ENCODE data around the gene CACNA1D.

The CACNA1D gene

GRCh38 chr3:53694666-53695323, 200.4 kb downstream of the CACNA1D start:
- DNase-seq = no peak

GRCh38 chr3:53695324-53695690, 200.9 kb downstream of the CACNA1D start:
- no peak for DNase-seq

DNA sequence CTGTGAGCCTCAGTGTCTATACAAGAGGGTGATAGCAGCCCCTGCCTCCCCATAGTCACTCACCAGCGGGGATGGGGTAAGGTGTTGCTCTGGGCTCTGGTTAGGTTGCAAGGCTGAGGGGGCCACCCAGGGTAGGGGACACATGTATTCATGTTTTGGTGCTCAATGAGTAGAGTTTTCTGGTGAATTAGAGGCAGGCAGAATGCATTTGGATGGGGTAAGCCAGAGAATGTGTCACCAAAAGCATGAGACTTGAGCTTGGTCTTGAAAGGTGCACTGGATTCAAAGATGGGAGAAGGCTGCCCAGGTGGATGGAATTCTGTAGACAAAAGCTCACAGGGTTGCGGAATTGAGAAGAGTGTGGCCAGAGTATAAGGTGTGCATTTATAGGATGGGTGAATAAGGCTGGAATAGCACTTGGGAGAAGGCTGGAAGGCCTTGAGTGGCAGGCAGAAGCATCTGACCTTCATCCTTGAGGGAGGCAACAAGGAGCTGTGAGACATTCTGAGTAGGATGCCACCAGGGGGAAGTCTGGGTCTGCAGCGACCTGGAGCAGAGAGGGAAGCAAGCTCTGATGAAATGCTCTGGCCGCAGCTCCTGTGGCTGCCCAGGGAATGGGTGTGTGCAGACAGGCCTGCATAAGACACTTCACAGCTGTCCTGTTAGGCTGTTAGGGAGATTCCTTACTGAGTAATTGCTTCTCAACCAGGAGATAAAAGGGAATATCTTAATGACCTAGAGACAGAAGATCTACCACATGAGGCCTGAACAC, 202.2 kb downstream of the CACNA1D start:
- DNase-seq = peak; percentile 25

GRCh38 chr3:53700441-53700840, 206.0 kb downstream of the CACNA1D start:
- DNase-seq = no peak

DNA sequence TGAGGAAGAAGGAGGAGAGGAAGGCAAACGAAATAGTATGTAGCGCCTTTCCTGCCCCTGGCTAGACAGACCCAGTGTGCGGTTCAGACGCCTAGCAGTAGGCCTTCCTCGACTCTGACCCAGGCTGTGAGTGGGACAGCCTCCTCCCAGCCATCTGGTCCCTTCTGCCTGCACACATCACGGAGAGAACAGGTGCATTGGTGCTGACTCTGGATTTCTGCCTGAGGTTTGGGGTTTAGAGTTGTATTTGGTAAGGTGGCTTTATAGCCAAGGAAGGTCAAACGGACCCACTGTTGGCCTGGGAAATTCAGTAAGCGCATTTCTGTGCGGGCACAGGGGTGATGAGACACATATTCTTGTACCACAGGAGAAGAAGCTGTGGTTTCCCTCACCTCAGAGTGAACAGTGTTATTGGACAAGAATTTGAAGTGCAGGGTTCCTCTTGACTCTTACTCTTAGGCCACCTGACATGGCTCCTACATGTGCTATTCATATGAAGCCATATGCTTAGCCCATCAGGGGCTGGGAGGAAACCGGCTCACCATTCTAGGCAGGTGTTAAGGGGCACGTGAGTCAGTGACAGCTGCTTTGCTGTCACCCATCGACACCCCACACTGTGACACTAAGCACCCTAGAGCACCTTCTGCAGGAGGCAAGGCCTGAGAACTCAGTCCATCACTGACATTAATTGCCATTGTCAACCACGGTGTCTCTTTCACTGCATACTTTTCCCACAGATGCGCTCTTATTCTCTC, 208.5 kb downstream of the CACNA1D start:
- DNase-seq = no peak

DNA sequence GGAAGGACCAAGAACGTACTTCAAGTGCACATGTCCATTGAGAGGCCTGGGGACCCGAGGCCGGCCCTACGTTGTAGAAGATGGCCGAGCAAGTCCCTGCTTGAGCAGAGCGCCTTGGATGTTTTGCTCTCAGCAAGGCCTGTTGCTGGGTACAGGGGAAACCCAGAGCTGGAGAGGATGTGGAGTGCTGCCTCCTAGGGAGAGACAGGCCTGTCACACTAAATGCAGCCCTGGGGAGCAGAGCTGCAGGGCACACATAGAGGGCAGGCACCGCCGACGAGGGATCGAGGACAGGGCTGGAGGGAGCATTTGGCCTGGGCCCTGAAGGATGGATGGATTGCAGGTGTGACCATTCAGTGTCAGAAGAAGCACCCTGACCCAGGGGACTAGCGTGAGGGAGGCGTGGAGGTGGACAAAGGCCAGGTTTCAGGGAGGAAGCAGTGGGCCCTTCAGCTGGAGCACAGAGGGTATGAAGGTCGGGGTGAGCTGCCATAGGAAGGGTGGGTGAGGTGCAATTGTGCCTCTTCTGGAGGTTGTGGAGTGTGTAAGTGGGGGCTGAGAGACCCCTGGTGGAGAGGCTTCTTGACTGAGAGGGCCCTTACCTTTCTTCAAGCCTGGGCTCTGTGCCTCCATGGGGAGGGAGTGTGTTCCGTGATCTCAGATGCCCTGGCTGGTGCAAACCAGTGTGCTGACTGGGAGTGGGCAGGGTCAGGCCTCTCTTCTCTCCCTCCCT, 209.4 kb downstream of the CACNA1D start:
- DNase-seq = no peak

DNA sequence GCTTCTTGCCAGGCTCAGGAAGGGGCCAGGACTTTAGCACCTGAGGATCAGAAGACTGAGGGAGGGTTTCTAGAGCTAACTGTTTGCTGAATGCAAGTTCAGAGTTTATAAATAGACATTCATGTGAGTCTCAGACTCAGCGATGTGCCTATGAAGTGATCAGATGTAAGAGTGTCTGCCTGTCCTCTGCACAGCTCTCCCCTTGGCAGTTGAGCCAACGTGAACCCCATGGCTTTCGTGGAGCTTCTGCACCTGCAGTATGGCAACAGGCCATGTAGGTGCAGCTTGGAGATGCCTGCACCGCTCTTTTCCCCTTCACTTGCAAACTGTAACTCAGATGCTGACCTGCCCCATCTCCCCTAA, 209.9 kb downstream of the CACNA1D start:
- DNase-seq = no peak

- no peak for DNase-seq
Observed at GRCh38 chr3:53705024-53705745, 210.8 kb downstream of the CACNA1D start.

DNA sequence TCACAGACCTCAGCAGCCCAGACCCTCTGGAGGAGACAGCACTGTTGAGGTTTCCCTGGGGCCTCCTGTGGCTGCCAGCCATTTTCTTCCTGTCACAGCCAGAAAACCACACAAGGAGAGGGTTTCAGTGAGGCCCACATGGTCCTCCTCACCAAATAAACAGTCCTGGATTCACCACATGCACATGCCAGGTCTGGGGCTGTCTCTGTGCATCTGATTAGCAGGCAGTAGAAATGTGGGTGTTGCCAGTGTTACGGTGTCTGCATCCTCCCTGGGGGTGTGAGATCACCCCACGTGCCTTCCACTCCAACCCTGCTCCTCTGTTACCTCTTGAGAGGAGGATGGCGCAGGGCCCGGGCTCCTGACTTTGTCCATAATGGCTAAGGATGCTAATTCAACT, 211.4 kb downstream of the CACNA1D start:
- no peak for DNase-seq

DNA sequence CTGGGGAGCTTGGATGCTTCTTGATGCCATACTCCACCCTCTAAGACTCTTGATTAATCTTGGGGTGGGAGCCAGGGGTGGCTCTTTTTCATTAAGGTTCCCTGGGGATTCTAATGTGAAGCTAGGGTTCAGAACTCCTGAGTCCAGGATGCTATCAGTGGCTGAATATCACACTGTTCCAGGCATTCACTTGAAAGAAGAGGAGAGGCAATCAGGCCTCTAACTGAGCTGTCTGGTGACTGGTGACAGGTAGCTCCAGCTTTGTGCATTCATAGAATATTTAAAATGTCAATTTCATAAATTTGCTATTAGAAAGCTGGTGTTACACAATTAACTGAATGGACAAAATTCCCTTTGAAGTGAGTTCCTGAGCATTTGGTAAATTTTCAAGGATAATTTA, 212.8 kb downstream of the CACNA1D start:
- DNase-seq = no peak

DNA sequence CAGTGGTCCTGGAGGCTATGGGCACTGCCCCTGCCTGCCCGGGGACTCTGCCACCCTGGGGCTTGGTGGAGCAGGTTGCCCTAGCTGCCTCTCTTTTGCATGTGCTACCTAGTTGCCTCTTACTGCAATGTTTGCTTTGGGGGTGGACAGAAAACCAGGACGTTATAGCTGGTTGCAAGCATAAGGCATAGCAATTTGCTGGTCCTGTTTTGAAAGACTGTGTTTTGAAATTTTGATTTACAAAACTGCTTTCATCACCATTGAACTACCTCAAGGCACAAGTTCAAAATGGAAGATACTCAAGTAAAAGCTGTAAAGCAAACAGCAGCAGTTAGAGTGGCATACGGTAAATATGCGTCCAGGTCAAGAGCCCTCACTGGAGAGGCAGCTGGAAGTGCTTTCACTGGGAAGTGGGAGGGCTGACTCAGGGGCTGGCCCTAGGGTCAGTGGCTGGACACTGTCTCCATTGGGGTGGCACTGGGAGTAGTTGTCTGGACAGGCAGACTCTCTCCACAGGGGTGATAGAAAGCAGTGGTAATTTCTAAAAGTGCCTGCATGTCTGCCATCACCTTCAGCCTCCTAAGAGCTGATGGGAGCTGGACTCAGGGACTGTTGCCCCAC, 213.7 kb downstream of the CACNA1D start:
- DNase-seq = no peak

- DNase-seq = no peak
Observed at GRCh38 chr3:53709256-53709655, 214.8 kb downstream of the CACNA1D start.

DNA sequence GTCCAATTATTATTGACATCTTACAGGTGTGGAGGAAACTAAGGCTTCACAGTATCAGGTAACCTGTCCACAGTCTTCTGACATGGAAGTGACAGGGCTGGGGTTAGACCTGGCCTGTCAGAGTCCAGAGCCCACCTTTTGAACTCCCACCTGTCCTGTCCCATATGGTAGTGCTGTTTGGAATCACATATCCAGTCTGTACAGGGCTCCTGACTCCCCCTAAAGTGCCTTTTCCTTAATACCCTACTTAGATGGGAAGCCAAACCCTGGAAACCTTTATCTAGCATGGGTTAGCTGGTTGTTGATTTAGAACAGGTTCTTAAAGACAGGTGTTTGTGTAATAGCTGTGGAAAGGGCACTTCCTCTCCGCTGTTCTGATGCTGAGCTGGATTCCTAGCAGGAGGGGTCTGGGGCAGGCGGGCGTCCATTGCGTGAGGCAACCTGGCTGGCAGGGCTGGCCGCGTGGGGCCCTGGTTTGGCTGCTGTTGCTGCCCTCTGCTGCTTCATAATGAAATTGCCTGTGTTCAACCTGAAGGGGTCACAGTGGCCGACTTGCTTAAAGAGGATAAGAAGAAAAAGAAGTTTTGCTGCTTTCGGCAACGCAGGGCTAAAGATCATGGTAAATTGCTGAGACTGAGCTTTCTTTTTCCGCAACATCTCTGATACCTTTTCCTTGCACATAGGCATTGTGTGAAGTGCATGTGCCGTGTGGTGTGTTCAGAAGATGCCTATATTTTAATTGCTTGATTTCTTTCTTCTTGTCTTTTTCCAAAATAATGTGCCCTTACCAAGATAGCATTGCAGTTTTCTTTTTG, 215.7 kb downstream of the CACNA1D start:
- peak; percentile 55 for DNase-seq

GRCh38 chr3:53711387-53711786, 217.0 kb downstream of the CACNA1D start:
- DNase-seq = no peak

DNA sequence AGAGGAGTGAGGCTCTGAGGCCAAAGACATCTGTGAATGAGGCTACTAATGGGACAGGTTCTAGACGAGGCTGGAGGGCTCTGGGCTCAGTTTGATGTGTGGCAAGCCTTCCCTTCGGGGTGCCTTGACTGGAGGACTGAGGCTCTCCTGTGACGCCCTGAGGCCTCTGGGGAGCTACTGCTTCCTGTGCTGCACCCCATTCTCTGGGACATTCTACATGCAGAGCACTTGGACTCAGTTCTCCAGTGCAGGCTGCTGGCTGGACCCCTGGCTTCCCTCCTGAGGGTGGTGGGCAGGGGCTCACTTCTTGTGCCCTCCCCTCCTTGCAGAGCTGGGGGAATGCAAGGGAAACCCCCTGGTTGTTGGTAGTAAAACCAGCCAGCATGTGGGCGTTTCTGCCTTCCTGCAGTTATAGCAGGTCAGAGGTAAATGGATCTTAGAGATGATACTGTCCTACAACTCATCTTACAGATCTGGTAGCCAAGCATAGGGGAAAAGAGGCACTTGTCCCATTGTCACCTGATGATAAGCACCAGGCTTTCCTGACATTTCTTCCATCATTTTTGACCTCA, 218.5 kb downstream of the CACNA1D start:
- no peak for DNase-seq

DNA sequence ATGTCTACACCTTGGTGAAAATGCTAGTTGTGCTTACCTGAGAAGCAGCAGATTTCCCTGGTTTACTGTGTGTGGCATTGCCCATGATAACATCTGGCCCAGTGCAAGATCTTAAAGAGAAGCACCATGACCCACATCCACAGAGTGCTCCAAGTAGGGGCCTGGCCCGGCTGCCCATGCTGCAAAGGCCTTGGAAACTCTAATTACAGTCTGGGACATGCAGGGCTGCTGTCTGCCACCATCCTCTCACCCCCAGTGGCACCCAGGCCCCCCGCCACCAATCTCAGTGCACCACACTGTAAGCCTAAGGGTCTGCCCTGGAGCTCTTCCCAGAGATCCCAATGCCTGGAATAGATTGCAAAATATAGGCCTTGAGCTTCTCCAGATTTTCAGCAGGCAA, 219.2 kb downstream of the CACNA1D start:
- DNase-seq = no peak

DNA sequence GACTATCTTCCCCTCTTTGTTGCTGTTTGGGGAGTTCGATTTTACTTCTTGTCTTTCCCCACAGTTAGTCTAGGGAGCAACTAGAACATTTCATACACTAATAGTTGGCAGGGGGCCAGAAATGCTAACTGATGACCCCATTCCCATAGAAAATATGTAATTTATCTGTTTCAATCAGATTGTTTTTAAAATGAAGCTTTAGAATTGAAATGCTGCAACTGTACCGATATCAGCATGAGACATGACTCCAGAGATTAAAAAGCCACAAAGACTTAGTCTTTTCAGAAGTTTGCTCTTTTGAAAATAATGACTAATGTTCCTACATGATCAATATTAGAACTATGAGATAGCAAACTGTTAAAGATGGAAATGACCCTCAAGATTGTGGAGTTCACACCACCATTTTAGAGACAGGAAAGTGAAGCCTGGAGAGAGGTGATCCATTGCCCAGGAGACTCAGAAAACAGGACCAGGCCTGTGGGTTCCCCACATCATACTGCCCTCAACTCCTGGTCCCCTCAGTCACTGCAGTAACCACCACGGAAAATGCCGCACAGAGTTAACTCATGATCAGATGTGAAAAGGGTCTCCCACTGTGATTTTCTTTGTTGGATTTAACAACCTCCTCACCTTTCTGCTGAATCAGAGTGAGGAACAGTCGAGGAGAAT, 221.5 kb downstream of the CACNA1D start:
- peak; percentile 39 for DNase-seq

DNA sequence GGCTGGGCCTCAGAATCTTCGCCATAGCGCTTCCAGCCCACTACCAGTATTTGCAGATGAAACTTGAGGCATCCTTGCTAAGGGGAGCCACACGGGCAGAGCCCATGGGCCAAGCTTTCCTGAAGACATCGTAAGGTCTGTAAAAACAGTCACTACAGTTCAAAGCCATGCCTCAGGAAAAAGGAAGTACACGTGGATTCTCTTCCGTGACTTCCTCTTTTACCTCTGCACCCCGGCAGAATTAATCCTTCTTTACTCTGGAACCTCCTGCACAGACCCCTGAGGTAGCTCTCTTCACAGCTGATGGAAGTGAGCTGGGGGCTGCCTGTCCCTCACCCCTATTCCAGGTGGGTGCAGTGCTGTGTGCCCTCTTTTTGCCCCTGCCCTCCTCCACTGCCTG, 222.6 kb downstream of the CACNA1D start:
- no peak for DNase-seq

- DNase-seq = no peak
Observed at GRCh38 chr3:53718462-53718861, 224.1 kb downstream of the CACNA1D start.

DNA sequence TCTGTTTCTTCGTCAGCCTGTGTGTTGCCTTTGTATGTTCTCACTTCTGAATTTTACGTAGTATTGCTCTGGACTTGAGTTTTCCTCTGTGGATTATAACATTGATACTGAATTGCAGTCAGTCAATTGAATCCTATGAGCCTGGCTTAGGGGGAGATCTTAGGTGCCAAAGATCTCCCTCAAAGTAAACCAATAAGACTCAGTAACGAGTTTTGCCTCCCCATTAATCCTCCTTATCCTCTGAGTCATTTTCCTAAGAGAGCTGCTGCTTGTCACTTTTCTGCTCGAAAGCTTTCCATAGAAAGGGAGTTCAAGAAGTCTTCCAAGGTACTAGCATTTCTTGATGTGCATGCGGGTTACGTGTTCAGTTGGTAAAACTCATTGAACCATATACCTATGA, 225.4 kb downstream of the CACNA1D start:
- no peak for DNase-seq
